Neural crest cell (in vitro differentiated cells): Measurements from ENCODE around the gene XCL1. TPM values are rescaled to one million over a fixed set of nuclear protein-coding genes. Genes with fewer than 3 reads are reported as not detected.

Experiments used
- DNase-seq: peaks from one replicate; pipeline ENCODE4 v3.0.0; 2021; ENCODE audit warnings: low read depth, mixed read lengths, low spot score
- H3K27ac Mint-ChIP-seq: one replicate; pipeline ENCODE4 v1.8.0; 2021; ENCODE audit warnings: mild to moderate bottlenecking, mixed read lengths; ENCODE audit not compliant: unreplicated experiment
- H3K27me3 Mint-ChIP-seq: 2 replicates; pipeline ENCODE4 v1.8.0; 2021; ENCODE audit warnings: low read depth, mild to moderate bottlenecking, mixed read lengths
- H3K36me3 Mint-ChIP-seq: 2 replicates; pipeline ENCODE4 v1.8.0; 2021; ENCODE audit warnings: low read depth, mild to moderate bottlenecking, mixed read lengths
- H3K4me1 Mint-ChIP-seq: 2 replicates; pipeline ENCODE4 v1.8.0; 2021; ENCODE audit warnings: mixed read lengths
- H3K4me3 Mint-ChIP-seq: one replicate; pipeline ENCODE4 v1.8.0; 2021; ENCODE audit warnings: mild to moderate bottlenecking, mixed read lengths
- H3K9me3 Mint-ChIP-seq: 2 replicates; pipeline ENCODE4 v1.8.0; 2021; ENCODE audit warnings: mixed read lengths
- total RNA-seq: library from RNA; stranded (reverse); gene quantifications from 2 replicates; pipeline ENCODE4 v1.2.1, GENCODE V29; 2021
- TF ChIP-seq, protein P1 (sequence below): fragments of 200-600 bp; sonication (generic); conservative IDR thresholded peaks from 2 replicates; pipeline ENCODE4 v1.5.0; 2021; ENCODE audit warnings: antibody characterized with exemption, mild to moderate bottlenecking

Gene XCL1
- total RNA-seq, 1 donor from 2014 or later, result not detected

DNA sequence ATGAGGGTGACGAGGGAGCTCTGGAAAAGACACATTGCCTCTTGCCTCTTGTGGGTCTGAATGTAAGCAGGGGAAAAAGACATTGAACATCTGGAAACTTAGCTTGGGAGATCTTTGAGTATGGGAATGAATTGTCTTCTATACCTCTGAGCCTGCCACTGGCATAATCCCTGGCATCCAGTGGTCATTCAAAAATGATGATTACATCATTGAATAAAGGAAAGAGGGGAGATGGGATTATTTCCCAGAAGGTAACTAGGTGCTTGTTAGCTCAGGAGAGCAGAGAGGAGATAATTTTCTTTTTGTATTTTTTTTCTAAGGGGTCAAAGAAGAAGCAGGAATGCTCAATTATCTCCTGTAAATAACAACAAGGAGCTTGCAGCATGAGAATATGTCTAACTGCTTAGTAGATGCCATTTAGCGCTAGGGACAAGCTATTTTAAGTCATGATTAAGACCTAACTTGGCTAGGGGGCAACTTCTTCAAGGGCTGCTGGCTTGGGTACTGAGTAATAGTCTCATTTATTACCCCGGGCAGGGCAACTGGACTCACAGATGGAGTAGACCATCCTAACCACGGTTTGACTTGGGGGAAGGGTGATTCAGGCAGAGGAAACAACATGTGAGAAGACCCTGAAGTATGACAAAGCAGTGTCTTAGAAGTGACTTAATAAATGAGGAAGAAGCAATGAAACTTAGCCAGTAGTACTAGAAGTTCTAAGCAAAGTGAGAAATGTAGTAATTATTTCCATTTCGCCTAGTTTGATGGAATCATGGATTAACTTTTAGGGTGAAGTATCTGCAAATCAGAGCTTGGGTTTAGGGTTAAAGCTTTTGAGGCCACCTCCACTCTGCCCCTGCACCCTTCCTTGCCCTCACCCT is 21.6 kb upstream of the XCL1 start:
- no peak overlapping the region for H3K4me3 Mint-ChIP-seq
- H3K27ac Mint-ChIP-seq, result no peak overlapping the region
- H3K27me3 Mint-ChIP-seq, result peaks cover 2% of the 10 kb centered on the region
- TF ChIP-seq, protein P1, sequence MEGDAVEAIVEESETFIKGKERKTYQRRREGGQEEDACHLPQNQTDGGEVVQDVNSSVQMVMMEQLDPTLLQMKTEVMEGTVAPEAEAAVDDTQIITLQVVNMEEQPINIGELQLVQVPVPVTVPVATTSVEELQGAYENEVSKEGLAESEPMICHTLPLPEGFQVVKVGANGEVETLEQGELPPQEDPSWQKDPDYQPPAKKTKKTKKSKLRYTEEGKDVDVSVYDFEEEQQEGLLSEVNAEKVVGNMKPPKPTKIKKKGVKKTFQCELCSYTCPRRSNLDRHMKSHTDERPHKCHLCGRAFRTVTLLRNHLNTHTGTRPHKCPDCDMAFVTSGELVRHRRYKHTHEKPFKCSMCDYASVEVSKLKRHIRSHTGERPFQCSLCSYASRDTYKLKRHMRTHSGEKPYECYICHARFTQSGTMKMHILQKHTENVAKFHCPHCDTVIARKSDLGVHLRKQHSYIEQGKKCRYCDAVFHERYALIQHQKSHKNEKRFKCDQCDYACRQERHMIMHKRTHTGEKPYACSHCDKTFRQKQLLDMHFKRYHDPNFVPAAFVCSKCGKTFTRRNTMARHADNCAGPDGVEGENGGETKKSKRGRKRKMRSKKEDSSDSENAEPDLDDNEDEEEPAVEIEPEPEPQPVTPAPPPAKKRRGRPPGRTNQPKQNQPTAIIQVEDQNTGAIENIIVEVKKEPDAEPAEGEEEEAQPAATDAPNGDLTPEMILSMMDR, result no peak
- DNase-seq, result no peak
- H3K9me3 Mint-ChIP-seq, result no peaks in the 10 kb centered on the region
- no peaks in the 10 kb centered on the region for H3K4me1 Mint-ChIP-seq
- no peaks in the 10 kb centered on the region for H3K36me3 Mint-ChIP-seq

DNA sequence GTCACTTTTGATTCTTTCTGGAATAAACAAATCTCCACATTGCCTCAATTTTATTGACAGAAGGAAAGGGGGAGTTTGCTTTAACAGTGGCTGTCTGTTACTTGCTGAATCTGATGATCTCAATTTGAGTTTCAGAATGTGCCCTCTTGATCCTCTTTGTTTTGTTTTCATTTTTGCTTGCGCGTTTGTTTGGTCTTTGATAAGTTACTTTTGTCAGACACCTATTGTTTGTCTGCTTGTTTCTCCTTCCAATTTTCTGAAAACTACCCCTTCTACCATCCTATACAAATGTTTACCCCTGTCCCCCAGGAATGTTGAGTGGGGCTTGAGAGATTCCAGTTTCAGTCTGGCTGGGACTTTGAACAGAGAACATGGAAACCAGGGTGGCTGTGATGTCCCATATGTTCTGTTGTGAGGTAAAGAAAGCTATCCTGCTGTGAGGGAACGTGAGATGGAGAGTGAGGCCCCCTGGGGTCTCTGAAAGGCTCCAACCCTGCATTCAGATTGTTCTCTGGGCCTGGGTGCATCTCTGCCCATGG is 20.8 kb upstream of the XCL1 start:
- TF ChIP-seq, protein P1, result no peak
- H3K4me3 Mint-ChIP-seq, result no peak overlapping the region
- DNase-seq, result no peak
- no peaks in the 10 kb centered on the region for H3K9me3 Mint-ChIP-seq
- no peak overlapping the region for H3K27ac Mint-ChIP-seq
- no peaks in the 10 kb centered on the region for H3K36me3 Mint-ChIP-seq
- peaks cover 2% of the 10 kb centered on the region for H3K27me3 Mint-ChIP-seq
- H3K4me1 Mint-ChIP-seq, result no peaks in the 10 kb centered on the region

GRCh38 chr1:168556647-168557046 is 19.8 kb upstream of the XCL1 start:
- no peak overlapping the region for H3K4me3 Mint-ChIP-seq
- no peaks in the 10 kb centered on the region for H3K4me1 Mint-ChIP-seq
- H3K27ac Mint-ChIP-seq, result no peak overlapping the region
- no peak for DNase-seq
- H3K9me3 Mint-ChIP-seq, result no peaks in the 10 kb centered on the region
- H3K27me3 Mint-ChIP-seq, result peaks cover 2% of the 10 kb centered on the region
- no peaks in the 10 kb centered on the region for H3K36me3 Mint-ChIP-seq
- TF ChIP-seq, protein P1, result no peak

GRCh38 chr1:168560370-168560769 is 16.0 kb upstream of the XCL1 start:
- Mint-ChIP-seq H3K4me3 (no peak overlapping the region), H3K9me3 (no peaks in the 10 kb centered on the region), H3K4me1 (no peaks in the 10 kb centered on the region), H3K27ac (no peak overlapping the region), H3K36me3 (peaks cover 5% of the 10 kb centered on the region), H3K27me3 (peaks cover 7% of the 10 kb centered on the region)
- TF ChIP-seq, protein P1, result no peak
- no peak for DNase-seq

- Mint-ChIP-seq H3K27me3 (peaks cover 7% of the 10 kb centered on the region), H3K36me3 (peaks cover 5% of the 10 kb centered on the region), H3K27ac (no peak overlapping the region), H3K4me1 (no peaks in the 10 kb centered on the region), H3K9me3 (no peaks in the 10 kb centered on the region), H3K4me3 (no peak overlapping the region)
- TF ChIP-seq, protein P1, result no peak
- no peak for DNase-seq
Observed at GRCh38 chr1:168561989-168562388, 14.4 kb upstream of the XCL1 start.
